ENCODE measurements around the gene P3H2.

P3H2 gene

DNA sequence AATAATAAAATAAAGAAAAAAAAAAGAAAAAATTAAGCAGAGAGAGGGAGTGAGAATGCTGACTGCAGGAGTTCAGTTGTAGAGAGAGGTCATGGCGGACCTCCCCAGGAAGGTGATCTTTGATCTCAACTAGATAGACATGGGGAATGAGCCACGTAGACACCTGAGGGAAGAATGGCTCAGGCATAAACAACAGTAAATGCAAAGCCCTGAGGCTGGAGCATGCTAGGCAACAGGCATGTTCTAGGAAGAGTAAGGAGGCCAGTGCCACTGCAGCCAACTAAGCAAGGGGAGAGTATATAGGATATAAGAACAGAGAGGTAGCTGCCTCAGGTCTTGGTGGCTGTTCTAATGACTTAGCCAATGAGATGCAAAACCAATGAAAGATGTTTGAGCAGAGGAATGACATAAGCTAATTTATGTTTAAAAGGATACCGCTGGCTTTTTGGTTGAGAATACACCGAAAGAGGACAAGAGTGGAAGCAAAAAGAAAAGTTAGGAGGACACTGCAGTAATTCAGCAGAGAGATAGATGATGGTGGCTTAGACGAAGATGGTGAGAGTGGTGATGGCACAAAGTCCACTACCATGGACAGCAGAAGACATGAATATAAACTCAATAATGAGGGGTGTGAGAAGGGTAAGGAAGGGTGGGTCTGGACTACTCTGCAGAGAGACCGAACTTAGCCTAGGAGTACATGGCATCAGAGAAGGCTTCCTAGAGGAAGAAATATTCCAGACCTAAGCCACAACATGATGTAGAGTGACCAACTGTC lies 174.6 kb downstream of the P3H2 start:
- DNase-seq (ENCODE audit: low spot score), result no peak

GRCh38 chr3:189944285-189945145 lies 176.2 kb downstream of the P3H2 start:
- DNase-seq (ENCODE audit: low spot score), result no peak

- DNase-seq (ENCODE audit: low spot score), result no peak
Measured at GRCh38 chr3:189942948-189943347, 177.7 kb downstream of the P3H2 start.

DNA sequence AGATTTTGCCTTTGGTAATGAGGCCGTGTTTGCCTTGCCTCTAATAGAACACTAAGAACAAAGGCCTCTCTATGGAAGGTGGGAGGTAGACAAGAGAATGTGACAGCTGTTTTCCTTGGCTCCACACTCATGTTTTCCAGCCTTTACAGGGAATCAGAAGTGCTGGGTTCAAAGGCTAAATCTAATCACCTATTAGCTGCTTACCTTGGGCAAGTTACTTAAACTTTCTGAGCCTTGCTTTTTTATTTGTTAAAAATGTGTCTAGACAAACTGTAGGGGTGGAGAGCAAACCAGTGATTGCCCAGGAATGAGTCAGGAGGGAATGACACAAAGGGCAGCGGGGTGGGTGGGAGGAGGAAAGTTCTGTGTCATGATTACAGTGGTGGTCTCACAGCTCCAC lies 179.0 kb downstream of the P3H2 start:
- DNase-seq (ENCODE audit: low spot score), result no peak

DNA sequence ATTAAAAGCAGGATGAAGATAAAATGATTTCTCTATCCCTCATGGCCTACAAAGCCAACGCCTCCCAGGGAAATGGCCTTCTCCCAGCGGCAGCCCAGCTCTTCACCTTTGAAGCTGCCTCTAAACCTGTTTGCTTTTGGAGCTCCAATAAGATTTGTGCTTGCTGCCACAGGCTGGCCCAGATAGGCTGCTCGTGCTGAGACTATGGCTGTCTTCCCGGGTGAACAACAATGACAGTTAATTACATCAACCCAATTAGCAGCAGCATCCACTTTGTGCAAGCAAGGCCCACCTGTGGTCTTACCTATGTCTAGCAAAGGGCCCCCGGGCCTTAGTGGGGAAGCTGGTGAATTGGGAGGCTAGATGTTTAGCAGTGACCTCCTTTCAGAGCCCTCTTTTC lies 179.6 kb downstream of the P3H2 start:
- DNase-seq (ENCODE audit: low spot score), result no peak

DNA sequence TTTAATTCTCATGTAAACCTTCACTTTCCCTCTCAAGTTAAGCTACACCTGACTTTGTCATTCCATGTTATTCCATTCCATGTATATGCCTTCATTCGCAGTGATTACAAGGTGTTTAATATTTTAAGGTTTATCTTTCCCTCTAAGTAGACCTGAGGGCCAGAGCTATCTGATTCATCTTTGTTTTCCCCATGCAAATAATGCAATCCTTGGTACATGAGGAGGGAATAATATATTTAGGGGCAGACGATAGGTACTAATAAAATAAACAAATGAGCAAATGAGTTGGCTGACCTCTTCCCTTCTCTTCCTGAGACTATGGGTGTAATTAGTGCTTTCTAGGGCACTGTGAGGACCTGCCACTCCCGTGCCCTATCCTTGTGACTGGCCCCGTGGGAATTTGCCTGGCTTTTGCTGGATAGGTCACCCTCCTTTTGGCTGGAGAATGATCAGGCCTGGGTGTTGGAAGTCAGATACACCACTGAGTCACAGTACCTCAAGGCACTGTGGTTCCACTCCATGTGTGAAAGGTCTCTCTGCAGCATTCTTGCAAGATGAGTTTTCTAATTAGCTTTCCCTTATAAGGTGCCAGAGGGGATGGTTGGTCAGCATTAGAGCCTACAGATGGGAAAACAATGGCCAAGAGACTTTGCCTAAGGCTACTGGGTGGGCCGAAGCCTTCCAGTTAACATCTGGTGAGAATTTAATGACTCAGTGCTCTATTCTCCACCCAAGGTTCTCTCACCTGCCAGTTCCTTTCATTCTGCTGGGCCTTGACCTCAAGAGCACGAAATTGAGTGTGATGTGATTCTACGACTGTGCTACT lies 183.2 kb downstream of the P3H2 start:
- DNase-seq (ENCODE audit: low spot score), result peak; percentile 32

DNA sequence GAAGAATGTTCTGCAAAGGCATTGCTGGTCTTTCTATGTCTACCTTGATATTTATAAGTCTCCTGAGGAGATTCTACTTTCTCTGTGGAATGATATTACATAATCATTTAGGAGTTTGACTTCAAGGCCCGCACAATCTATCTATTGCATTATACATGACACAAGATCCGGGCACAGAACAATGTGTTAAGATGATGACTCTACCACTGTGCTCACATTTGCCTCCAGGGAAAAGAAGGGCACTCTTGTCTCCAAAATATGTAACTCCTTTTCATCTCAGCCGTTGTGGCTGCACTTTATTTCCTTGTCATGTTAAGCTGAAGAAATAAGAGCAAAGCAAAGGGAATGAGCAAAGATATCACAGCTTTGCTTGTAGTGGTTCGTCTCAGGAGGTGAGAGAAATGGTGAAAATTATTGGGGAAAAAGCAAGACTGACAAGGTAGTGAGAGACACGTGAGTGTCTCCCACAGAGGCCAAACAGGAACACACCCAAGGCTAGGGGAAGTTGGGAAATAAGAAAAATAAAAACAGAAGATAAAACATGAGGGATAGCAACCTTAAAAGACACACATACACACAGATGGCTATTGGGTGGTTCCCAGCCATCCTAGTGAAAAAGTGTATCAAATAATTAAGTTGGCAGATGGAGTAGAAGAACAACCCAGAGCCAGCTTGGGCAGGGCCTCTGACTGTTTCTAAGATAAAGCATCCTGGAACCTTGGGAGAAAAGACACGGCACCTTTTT lies 184.3 kb downstream of the P3H2 start:
- DNase-seq (ENCODE audit: low spot score), result no peak

DNA sequence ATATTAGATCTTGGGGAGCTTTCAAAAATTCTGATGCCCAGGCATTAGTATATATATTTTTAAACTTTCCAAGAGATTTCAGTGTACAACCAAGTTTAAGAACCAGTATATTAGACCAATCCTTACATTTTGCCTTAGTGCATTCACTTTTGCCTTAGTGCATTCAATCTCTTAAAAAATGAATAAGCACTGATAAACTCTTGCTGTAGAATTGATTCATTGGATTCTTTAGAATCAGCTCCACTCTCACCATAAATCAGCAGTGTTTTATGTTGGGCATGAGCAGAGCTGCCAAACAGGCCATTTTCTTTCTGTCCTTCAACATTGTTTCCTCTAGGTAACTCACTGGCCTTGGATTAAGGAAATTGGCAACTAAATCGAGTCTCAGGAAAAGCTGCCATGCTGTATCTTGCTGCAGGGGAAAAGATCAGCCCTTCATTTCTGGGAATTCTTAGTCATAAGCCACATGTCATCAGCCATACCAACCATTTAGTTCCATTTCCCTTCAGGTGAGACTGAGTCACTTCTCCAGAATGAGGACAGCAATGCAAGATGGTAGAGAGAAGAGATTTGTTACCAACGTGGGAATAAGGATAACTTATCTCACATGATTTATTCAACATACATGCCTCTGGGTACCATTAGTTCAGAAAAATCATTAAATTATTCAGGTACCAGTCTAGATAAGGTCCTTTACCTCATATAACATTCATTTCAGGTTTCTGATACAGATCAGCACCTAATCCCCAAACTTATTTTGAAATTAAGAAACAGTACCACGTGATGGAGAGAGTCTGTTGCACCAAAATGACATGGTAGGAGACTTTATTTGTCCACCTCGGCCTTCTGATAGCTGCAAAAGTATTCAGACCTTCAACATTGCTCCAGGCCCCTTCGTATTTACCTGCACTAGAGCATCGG lies 192.5 kb downstream of the P3H2 start:
- DNase-seq (ENCODE audit: low spot score), result no peak

- no peak for DNase-seq (ENCODE audit: low spot score)
Measured at GRCh38 chr3:189921770-189922169, 198.9 kb downstream of the P3H2 start.

GRCh38 chr3:189914799-189915198 lies 205.9 kb downstream of the P3H2 start:
- peak; percentile 56 for DNase-seq (ENCODE audit: low spot score)

- no peak for DNase-seq (ENCODE audit: low spot score)
Measured at GRCh38 chr3:189911001-189911400, 209.7 kb downstream of the P3H2 start.

DNA sequence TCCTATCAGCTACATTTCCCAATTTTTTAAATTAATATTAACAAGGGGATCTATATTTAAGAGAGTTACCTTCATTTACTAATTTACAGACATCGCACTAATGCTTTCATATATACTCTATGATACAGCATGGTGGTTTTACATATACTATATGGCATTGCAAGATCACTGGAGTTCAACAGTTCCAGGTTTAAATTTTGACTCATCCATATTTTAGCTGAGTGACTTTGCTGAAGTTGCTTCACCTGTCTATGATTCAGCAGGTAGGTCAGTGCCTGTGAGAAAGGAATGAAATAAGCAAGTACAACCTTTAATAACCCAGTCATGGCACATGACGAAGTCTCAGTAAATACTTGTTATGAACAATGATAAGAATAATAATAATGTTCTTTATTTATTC lies 211.1 kb downstream of the P3H2 start:
- no peak for DNase-seq (ENCODE audit: low spot score)

DNA sequence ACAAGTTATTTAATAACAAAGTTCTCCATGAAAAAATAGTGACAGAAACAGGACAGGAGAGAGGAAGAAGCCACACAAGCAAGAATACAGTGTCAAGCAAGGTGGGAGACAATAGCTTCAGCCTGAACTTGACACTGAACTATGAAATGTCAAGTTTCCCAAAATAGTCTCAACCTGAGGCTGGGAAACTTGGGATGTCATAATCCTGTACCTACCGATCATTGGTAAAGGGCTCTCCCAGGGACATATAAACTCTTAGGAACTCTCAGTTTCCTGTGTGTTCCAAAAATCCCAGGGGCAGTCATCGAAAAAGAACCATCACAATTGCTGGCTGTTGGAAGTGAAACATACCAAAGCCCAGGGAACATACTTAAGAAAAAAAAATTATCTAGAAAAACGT lies 211.6 kb downstream of the P3H2 start:
- DNase-seq (ENCODE audit: low spot score), result no peak

DNA sequence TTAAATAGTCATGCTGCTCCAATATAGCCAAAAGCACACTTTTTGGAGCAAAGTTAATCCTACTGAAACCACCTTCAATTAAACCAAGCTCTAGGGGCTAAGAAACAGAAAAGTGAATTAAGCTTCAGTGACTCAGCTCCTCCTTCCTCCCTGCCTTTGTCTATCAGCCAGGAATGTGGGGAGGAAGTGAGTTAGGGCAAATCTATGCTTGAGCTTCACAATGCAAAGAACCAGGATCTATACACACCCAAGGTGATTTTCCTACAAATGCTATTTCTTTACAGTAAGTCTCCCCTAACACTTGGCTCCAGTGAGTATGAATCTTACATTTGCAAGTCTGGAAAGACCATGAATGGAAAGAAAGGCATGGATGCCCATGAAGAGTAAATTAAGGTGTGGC lies 212.1 kb downstream of the P3H2 start:
- DNase-seq (ENCODE audit: low spot score), result peak; percentile 20

GRCh38 chr3:189907803-189908202 lies 212.9 kb downstream of the P3H2 start:
- DNase-seq (ENCODE audit: low spot score), result no peak
